Naive thymus-derived CD8-positive, alpha-beta T cell (primary cell): ENCODE measurements around the gene CYP46A1. TPM values are rescaled to one million over a fixed set of nuclear protein-coding genes. Genes with fewer than 3 reads are reported as not detected.

Source experiments
- ATAC-seq, 2 donors: fragments of 150-1000 bp; cut with Tn5 transposase in 1 of 2; sonication (Bioruptor Pico), chemical (Tn5 transposase) in 1 of 2; 1 replicate in 1 of 2; 2 replicates in 1 of 2; pipeline ENCODE4 v1.10.0; 2021; ENCODE audit warnings: mild to moderate bottlenecking in 2 of 2, moderate library complexity in 2 of 2
- POLR2A ChIA-PET: fragments of 350-600 bp; sonication (Branson Sonifier 250); formaldehyde crosslinking; loops from one replicate; lab custom pipeline; 2021; ENCODE audit warnings: antibody characterized with exemption; lab: Charles Lee
- DNase-seq, 10 donors: peaks; one replicate each; pipeline versions ENCODE4 v3.0.0 to v3.0.0-alpha.2; 2020 to 2022
- H3K27ac Mint-ChIP-seq, 10 donors: one replicate each; pipeline ENCODE4 v1.8.0; 2020 to 2022; ENCODE audit warnings: mild to moderate bottlenecking in 10 of 10, mixed read lengths in 10 of 10, moderate library complexity in 4 of 10, inconsistent platforms in 1 of 10
- H3K27me3 Mint-ChIP-seq, 5 donors: one replicate each; pipeline ENCODE4 v1.8.0; 2021 to 2022; ENCODE audit warnings: mixed read lengths in 5 of 5
- H3K36me3 Mint-ChIP-seq, 3 donors: one replicate each; pipeline ENCODE4 v1.8.0; 2020 to 2022; ENCODE audit warnings: mixed read lengths in 3 of 3, mild to moderate bottlenecking in 2 of 3, inconsistent platforms in 1 of 3
- H3K4me1 Mint-ChIP-seq, 4 donors: one replicate each; pipeline ENCODE4 v1.8.0; 2021 to 2022; ENCODE audit warnings: mixed read lengths in 4 of 4
- H3K4me3 Mint-ChIP-seq, 10 donors: one replicate each; pipeline ENCODE4 v1.8.0; 2020 to 2022; ENCODE audit warnings: mild to moderate bottlenecking in 10 of 10, mixed read lengths in 10 of 10, moderate library complexity in 6 of 10, inconsistent platforms in 1 of 10
- H3K9me3 Mint-ChIP-seq, 9 donors: one replicate each; pipeline ENCODE4 v1.8.0; 2020 to 2022; ENCODE audit warnings: mixed read lengths in 9 of 9, mild to moderate bottlenecking in 3 of 9, inconsistent platforms in 1 of 9, moderate library complexity in 1 of 9
- polyA plus RNA-seq, 3 donors: library from polyadenylated mRNA; unstranded; fragments of 300-500 nt; fragmentation: Illumina TruSeq; gene quantifications; one replicate each; pipeline ENCODE4 v1.2.3, GENCODE V29; 2021
- total RNA-seq, 8 experiments: library from RNA in 2 of 8; stranded (reverse) in 2 of 8; gene quantifications; one replicate each; pipeline ENCODE4 v1.2.3 and lab custom pipeline; 2021 to 2026

The CYP46A1 gene
- total and polyA plus RNA-seq, 5 experiments from 2014 or later = 0.02 to 0.44 (median 0.41) TPM; not detected in 2

GRCh38 chr14:99732436-99733210 is 48.5 kb downstream of the CYP46A1 start:
- Mint-ChIP-seq H3K4me3 (peak overlapping the region in 2 of 10 donors; percentile 17 to 33), H3K36me3 (no peaks in the 10 kb centered on the region), H3K27ac (peak overlapping the region in 1 of 10 donors; percentile 20), H3K4me1 (peaks cover 0 to 7% (median 0%) of the 10 kb centered on the region in 4 donors), H3K9me3 (peaks cover 0 to 2% (median 0%) of the 10 kb centered on the region in 9 donors), H3K27me3 (peaks cover 19 to 62% (median 39%) of the 10 kb centered on the region in 5 donors)
- POLR2A ChIA-PET = no interaction called here
- ATAC-seq (no peak), DNase-seq (peak in 1 of 10 donors; percentile 54)

DNA sequence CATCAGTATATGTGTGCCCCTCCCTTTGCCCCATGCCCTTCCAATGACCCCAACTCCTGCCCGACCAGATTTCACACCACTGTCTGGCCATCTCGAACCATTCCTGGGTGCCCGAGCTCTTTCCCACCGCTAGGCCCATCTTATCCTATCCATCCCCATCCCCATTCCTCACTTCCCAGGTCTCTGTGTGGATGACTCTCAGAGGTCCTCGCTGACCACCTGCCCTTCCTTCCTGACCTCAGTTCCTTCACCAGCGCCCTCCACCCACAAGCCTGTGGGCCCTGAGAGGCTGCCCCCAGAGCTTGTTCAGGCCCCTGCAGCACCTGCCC is 49.1 kb downstream of the CYP46A1 start:
- Mint-ChIP-seq H3K36me3 (no peaks in the 10 kb centered on the region), H3K27me3 (peaks cover 19 to 64% (median 39%) of the 10 kb centered on the region in 5 donors), H3K27ac (peak overlapping the region in 2 of 10 donors; percentile 20 to 28), H3K4me1 (peaks cover 0 to 7% (median 0%) of the 10 kb centered on the region in 4 donors), H3K9me3 (peaks cover 0 to 2% (median 0%) of the 10 kb centered on the region in 9 donors), H3K4me3 (no peak overlapping the region)
- ATAC-seq = no peak
- POLR2A ChIA-PET = no interaction called here
- no peak for DNase-seq

- peaks cover 0 to 7% (median 0%) of the 10 kb centered on the region in 4 donors for H3K4me1 Mint-ChIP-seq
Measured at GRCh38 chr14:99733540-99734405, 49.7 kb downstream of the CYP46A1 start.

GRCh38 chr14:99734406-99735051 is 50.4 kb downstream of the CYP46A1 start:
- H3K4me3 Mint-ChIP-seq = no peak overlapping the region
- H3K27me3 Mint-ChIP-seq = peaks cover 17 to 62% (median 38%) of the 10 kb centered on the region in 5 donors
- peaks cover 0 to 2% (median 0%) of the 10 kb centered on the region in 9 donors for H3K9me3 Mint-ChIP-seq
- H3K27ac Mint-ChIP-seq = no peak overlapping the region
- no peaks in the 10 kb centered on the region for H3K36me3 Mint-ChIP-seq
- DNase-seq = peak in 1 of 10 donors; percentile 53
- POLR2A ChIA-PET = no interaction called here
- no peak for ATAC-seq
- H3K4me1 Mint-ChIP-seq = peaks cover 0 to 7% (median 0%) of the 10 kb centered on the region in 4 donors

More at GRCh38 chr14:99733540-99734405, 49.7 kb downstream of the CYP46A1 start:
- H3K27ac Mint-ChIP-seq = peak overlapping the region in 2 of 10 donors; percentile 28 to 62
- H3K27me3 Mint-ChIP-seq = peaks cover 18 to 62% (median 38%) of the 10 kb centered on the region in 5 donors
- ATAC-seq (no peak), DNase-seq (peak in 1 of 10 donors; percentile 28)
- H3K4me3 Mint-ChIP-seq = no peak overlapping the region
- no peaks in the 10 kb centered on the region for H3K36me3 Mint-ChIP-seq
- H3K9me3 Mint-ChIP-seq = peaks cover 0 to 2% (median 0%) of the 10 kb centered on the region in 9 donors
- POLR2A ChIA-PET = no interaction called here

DNA sequence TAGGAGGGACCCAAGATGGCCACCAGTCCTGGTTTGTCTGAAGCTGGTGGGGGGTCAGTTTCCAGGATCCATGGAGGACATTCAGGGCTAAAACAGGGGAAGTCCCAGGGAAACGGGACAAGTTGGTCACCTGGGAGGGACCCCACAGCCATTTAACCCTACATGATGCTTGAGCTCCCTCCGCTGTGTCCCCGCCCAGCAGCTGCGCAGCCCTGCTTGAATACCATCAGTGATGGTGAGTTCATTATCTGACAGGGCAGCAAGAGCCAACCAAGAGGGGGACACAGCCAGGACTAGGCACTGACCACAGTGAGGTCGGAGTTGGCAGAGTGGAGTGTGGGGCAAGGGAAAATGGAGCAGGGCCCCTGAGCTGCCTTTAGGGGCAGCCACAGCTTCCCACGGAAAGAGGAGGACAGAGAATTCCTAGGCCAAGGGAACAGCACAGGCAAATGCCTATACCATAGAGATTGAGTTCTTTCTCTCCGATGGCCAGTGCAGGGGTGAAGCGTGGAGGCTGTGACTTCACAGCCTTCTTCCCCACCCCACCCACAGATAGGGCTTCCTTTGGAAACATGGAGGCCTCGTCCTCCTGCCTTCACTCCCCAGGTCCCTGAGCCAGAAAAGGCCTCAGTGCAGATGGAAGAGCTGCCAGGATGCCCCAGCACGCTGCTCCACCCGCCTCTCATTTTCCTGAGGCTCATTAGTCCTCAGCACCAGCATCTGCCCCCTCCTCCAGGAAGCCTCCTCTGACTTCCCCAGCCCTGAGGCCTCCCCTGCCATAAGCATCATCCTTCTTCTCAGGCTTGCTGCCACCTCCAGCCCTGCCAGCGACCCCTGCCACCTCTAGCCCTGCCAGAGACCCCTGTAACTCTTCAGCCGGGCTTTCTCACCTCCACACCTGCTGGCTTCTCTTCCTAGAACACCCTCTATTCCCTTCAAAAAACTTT is 51.4 kb downstream of the CYP46A1 start:
- Mint-ChIP-seq H3K4me1 (peaks cover 0 to 7% (median 0%) of the 10 kb centered on the region in 4 donors), H3K36me3 (no peaks in the 10 kb centered on the region), H3K27ac (no peak overlapping the region), H3K27me3 (peaks cover 20 to 67% (median 40%) of the 10 kb centered on the region in 5 donors), H3K9me3 (peaks cover 0 to 2% (median 0%) of the 10 kb centered on the region in 9 donors), H3K4me3 (no peak overlapping the region)
- peak in 1 of 10 donors; percentile 60 for DNase-seq
- POLR2A ChIA-PET = no interaction called here
- ATAC-seq = no peak

DNA sequence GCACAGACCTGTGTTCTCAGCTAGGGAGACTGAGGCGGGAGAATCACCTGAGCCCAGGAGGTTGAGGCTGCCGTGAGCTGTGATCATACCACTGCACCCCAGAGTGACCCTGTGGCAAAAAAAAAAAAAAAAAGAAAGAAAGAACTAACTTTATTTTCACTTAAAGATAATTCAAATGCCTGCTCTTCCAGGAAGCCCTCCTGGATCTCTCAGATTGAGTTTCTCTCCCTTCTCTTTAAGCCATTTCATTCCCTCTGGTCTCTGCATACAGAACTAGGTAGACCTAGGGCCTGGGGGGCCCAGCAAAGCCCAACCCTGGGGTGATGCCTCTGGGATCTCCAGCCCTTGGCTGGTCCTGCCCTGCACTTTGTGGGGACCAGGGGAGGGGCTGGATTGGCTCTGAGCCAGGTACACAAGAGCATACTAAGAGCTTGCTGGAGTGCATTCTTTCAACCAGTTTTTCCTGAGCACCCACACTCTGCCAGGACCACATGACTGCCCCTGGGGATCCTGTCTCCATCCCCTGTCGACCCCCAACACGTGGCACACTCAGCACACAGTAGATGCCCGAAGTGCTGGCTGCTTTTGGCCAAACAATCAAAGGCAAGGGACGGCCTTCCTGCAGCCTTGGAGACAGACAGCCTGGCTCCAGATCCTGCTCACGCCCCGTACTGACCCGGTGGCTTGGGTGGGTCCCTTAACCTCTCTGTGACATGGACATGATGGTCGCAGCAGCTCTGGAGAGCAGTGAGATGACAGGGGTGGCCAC is 52.7 kb downstream of the CYP46A1 start:
- H3K9me3 Mint-ChIP-seq = peaks cover 0 to 2% (median 0%) of the 10 kb centered on the region in 9 donors
- peak in 1 of 10 donors; percentile 52 for DNase-seq
- H3K27ac Mint-ChIP-seq = no peak overlapping the region
- H3K4me1 Mint-ChIP-seq = peaks cover 0 to 7% (median 0%) of the 10 kb centered on the region in 4 donors
- no peaks in the 10 kb centered on the region for H3K36me3 Mint-ChIP-seq
- no peak for ATAC-seq
- H3K4me3 Mint-ChIP-seq = no peak overlapping the region
- POLR2A ChIA-PET = interaction anchor here (0.6 kb wide), 1 partner anchor 165 kb away, joined by 3 read pairs; no protein-coding TSS in a partner anchor
- H3K27me3 Mint-ChIP-seq = peaks cover 19 to 76% (median 47%) of the 10 kb centered on the region in 5 donors

DNA sequence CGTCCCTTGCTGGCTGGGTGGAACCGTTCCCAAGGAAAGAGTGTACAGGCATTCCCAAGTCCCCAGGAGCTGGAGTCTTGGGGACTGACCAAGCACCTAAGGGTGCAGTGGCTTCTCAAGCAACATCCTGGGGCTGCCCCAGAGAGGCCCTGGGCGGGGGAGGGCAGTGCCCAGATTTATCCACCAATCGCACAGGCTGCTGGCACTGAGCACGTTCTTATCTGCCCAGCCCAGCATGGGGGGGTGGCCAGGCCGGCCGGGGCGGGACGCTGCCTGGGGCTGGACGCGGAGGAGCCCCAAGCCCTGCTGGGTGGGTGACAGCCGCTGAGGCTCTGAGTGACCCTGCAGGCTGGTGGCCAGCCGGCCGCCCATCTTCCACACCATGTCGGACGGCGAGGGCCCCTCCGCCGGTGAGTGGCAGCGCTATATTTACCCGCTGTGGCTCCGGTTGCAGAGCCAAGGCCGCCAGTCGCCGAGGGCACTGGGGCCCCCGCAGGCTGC is 53.4 kb downstream of the CYP46A1 start:
- peaks cover 0 to 2% (median 0%) of the 10 kb centered on the region in 9 donors for H3K9me3 Mint-ChIP-seq
- POLR2A ChIA-PET = no interaction called here
- no peak for DNase-seq
- no peaks in the 10 kb centered on the region for H3K36me3 Mint-ChIP-seq
- no peak overlapping the region for H3K27ac Mint-ChIP-seq
- peaks cover 0 to 7% (median 0%) of the 10 kb centered on the region in 4 donors for H3K4me1 Mint-ChIP-seq
- peaks cover 17 to 78% (median 52%) of the 10 kb centered on the region in 5 donors for H3K27me3 Mint-ChIP-seq
- H3K4me3 Mint-ChIP-seq = no peak overlapping the region
- ATAC-seq = no peak

DNA sequence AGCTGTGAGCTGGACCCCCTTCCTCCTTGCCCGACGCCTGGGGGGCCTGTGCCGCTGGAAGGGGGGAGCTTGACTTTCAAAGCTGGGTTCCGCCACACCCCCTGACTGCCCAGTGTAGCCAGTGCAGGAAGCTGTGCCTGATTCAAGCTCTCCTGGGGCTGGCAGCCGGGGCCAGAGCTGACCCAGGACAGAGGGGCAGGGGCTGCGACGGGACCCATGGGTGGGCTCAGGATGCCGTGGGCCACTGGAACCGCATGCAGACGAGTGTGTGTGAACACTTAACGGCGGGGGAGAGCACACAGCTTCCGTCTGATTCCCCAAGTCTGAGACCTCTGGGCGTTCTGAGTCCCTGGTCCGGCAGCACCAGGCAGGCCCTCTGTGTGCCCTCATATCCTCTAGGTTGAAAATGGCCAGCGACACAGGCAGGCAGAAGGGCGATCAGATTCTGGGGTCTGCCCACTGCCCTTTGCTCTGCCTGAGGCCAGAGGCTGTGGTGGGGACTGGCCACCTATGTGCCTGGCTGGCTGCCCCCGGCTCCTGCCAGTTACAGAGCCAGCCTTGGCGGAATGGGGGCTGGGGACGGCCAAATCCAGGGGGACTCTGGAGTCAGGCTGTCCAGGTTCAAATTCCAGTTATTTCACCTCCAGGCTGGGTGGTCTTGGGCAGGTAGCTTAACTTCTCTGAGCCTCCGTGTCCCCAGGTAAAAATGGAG is 54.0 kb downstream of the CYP46A1 start:
- H3K4me1 Mint-ChIP-seq = peaks cover 0 to 7% (median 0%) of the 10 kb centered on the region in 4 donors
- no peak overlapping the region for H3K27ac Mint-ChIP-seq
- no peak for ATAC-seq
- H3K27me3 Mint-ChIP-seq = peaks cover 17 to 74% (median 51%) of the 10 kb centered on the region in 5 donors
- POLR2A ChIA-PET = no interaction called here
- no peaks in the 10 kb centered on the region for H3K36me3 Mint-ChIP-seq
- DNase-seq = peak in 1 of 10 donors; percentile 53
- peak overlapping the region in 1 of 10 donors; percentile 14 for H3K4me3 Mint-ChIP-seq
- H3K9me3 Mint-ChIP-seq = peaks cover 0 to 2% (median 0%) of the 10 kb centered on the region in 9 donors

- DNase-seq (no peak), ATAC-seq (no peak)
- Mint-ChIP-seq H3K4me3 (no peak overlapping the region), H3K9me3 (peaks cover 0 to 1% (median 0%) of the 10 kb centered on the region in 9 donors), H3K27ac (no peak overlapping the region), H3K27me3 (peaks cover 10 to 62% (median 37%) of the 10 kb centered on the region in 5 donors), H3K36me3 (no peaks in the 10 kb centered on the region), H3K4me1 (peaks cover 0 to 7% (median 0%) of the 10 kb centered on the region in 4 donors)
- POLR2A ChIA-PET = no interaction called here
Measured at GRCh38 chr14:99740411-99740810, 56.3 kb downstream of the CYP46A1 start.

DNA sequence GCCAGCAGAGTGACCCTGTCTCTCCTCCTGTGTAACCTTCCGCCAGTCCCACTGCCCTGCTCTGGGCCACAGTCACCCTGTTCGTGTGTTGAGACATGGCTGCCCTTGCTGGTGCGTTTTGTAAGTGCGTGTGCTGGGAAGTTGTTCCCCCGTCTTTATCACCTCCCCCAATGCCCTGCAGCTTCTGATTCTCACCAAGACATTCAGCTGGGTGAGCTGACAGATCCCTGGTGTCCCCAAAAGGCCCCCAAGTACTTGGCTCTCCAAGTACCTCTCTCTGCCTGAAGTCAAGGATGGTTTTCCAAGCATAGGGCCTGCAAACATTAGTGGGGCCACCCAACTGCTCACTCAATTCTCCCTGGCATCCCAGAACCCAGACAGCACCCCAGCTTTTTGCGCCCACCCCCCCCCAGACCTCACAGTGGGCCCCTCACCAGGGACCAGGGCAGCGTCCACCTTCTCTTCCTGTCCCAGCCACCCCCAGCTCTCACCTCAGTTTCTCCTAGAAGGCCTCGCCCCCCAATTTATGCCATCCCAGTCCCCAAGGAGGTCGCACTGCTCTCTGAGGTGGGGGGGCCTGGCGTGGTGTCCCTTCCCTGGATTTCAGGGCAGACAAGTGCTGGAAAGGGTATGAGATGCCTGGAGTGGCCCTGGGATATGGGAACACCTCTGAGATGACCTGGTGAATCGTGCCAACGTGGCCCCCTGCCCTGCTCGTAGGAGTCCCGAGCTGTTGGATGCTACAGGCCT is 57.3 kb downstream of the CYP46A1 start:
- POLR2A ChIA-PET = no interaction called here
- Mint-ChIP-seq H3K27ac (no peak overlapping the region), H3K36me3 (no peaks in the 10 kb centered on the region), H3K4me3 (no peak overlapping the region), H3K4me1 (peaks cover 0 to 15% (median 7%) of the 10 kb centered on the region in 4 donors), H3K27me3 (peaks cover 8 to 52% (median 29%) of the 10 kb centered on the region in 5 donors), H3K9me3 (peaks cover 0 to 1% (median 0%) of the 10 kb centered on the region in 9 donors)
- ATAC-seq (no peak), DNase-seq (no peak)
